Testis (tissue), 3 donors: ENCODE results near the gene SH3D21. TPM values are rescaled to one million over a fixed set of nuclear protein-coding genes. Genes with fewer than 3 reads are reported as not detected.

Experiments used
- DNase-seq: peaks from one replicate; pipeline ENCODE4 v3.0.0-alpha.2; 2019
- H3K27ac ChIP-seq, 2 donors: fragments of 200-600 bp; sonication (generic); one replicate each; pipeline ENCODE4 v1.5.1; 2019
- H3K27me3 ChIP-seq: fragments of 200-600 bp; sonication (generic); one replicate; pipeline ENCODE4 v1.5.1; 2019
- H3K36me3 ChIP-seq: fragments of 200-600 bp; sonication (generic); one replicate; pipeline ENCODE4 v1.5.1; 2017; ENCODE audit warnings: low read depth; ENCODE audit errors: missing control alignments
- H3K4me1 ChIP-seq: fragments of 200-600 bp; sonication (generic); one replicate; pipeline ENCODE4 v1.5.1; 2019
- H3K4me3 ChIP-seq, 2 donors: fragments of 200-600 bp; sonication (generic); one replicate each; pipeline ENCODE4 v1.5.1; 2017 to 2019
- H3K9me3 ChIP-seq: fragments of 200-600 bp; sonication (generic); one replicate; pipeline ENCODE4 v1.5.1; 2017
- CTCF ChIP-seq, 3 experiments: fragments of 450-650 bp in 2 of 3; fragments of 200-600 bp in 1 of 3; sonication (generic) in 1 of 3; IDR thresholded peaks; one replicate each; pipeline ENCODE4 v1.5.1; 2016 to 2019; ENCODE audit warnings: antibody characterized with exemption in 3 of 3, mild to moderate bottlenecking in 2 of 3, moderate library complexity in 1 of 3
- POLR2A ChIP-seq: fragments of 450-650 bp; IDR thresholded peaks from one replicate; pipeline ENCODE4 v1.6.1; 2017; ENCODE audit warnings: antibody characterized with exemption, mild to moderate bottlenecking, moderate library complexity
- WGBS, 2 donors: methylation state at CpG; one replicate each; pipeline ENCODE4 v1.1.5; 2018; 5-methylcytosine and 5-hydroxymethylcytosine counted together
- intact Hi-C: fragments of 100-400 bp; cut with DNase I; formaldehyde crosslinking; loops from one replicate; pipeline ENCODE4 v1.15.1; 2023; ENCODE audit warnings: low total_unique reads
- polyA plus RNA-seq: library from polyadenylated mRNA; stranded (reverse); fragments of 350-450 nt; fragmentation: Illumina TruSeq; extraction: RNeasy Lipid Tissue Mini Kit (QIAGEN cat#74804); gene quantifications from one replicate; pipeline ENCODE4 v1.2.3, GENCODE V29; 2014; ENCODE audit warnings: low read depth, low replicate concordance; ENCODE audit not compliant: insufficient read depth
- total RNA-seq, 2 donors: library from RNA; depleted of rRNA; stranded (reverse); fragments of >200 nt; gene quantifications; one replicate each; pipeline ENCODE4 v1.2.3, GENCODE V29; 2016

Gene SH3D21
- total and polyA plus RNA-seq, 3 donors from 2014 or later, result 6.8 to 14.9 (median 12.8) TPM

- Histone ChIP-seq H3K36me3 (no peaks in the 10 kb centered on the region), H3K4me3 (no peak overlapping the region), H3K9me3 (no peaks in the 10 kb centered on the region), H3K27ac (no peak overlapping the region), H3K4me1 (no peaks in the 10 kb centered on the region), H3K27me3 (no peaks in the 10 kb centered on the region)
- intact Hi-C loops, result no loop called here
- no peak for TF ChIP-seq CTCF (IDR thresholded peaks at IDR 0.05)
- no peak for TF ChIP-seq POLR2A
- peak; percentile 11 for DNase-seq
- WGBS, 2 donors, result 83 to 87% methylated on average over 5 of the region's 5 CpGs
Measured at GRCh38 chr1:36298640-36299039, 7.5 kb upstream of the SH3D21 start.

GRCh38 chr1:36300526-36300925 is 5.6 kb upstream of the SH3D21 start:
- Histone ChIP-seq H3K4me1 (no peaks in the 10 kb centered on the region), H3K4me3 (no peak overlapping the region), H3K27me3 (no peaks in the 10 kb centered on the region), H3K36me3 (no peaks in the 10 kb centered on the region), H3K27ac (peak overlapping the region in 1 of 2 donors; percentile 47), H3K9me3 (no peaks in the 10 kb centered on the region)
- TF ChIP-seq CTCF (IDR thresholded peaks at IDR 0.05) (no peak), POLR2A (no peak)
- intact Hi-C loops, result no loop called here
- WGBS, 2 donors, result 65 to 74% methylated on average over 1 of the region's 1 CpG
- peak; percentile 3 for DNase-seq

GRCh38 chr1:36301220-36301619 is 4.9 kb upstream of the SH3D21 start:
- H3K4me3 ChIP-seq, result no peak overlapping the region
- DNase-seq, result peak; percentile 21
- no peaks in the 10 kb centered on the region for H3K27me3 ChIP-seq
- no peaks in the 10 kb centered on the region for H3K36me3 ChIP-seq
- TF ChIP-seq POLR2A, result no peak
- TF ChIP-seq CTCF (IDR thresholded peaks at IDR 0.05), result no peak
- H3K9me3 ChIP-seq, result no peaks in the 10 kb centered on the region
- peak overlapping the region in 1 of 2 donors; percentile 47 for H3K27ac ChIP-seq
- WGBS, 2 donors, result 66 to 67% methylated on average over 1 of the region's 1 CpG
- intact Hi-C loops, result no loop called here
- H3K4me1 ChIP-seq, result peaks cover 2% of the 10 kb centered on the region

- Histone ChIP-seq H3K36me3 (no peaks in the 10 kb centered on the region), H3K27me3 (no peaks in the 10 kb centered on the region), H3K4me3 (no peak overlapping the region), H3K27ac (no peak overlapping the region), H3K9me3 (no peaks in the 10 kb centered on the region), H3K4me1 (peaks cover 11% of the 10 kb centered on the region)
- intact Hi-C loops, result no loop called here
- no peak for DNase-seq
- 73 to 75% methylated on average over 5 of the region's 5 CpGs for WGBS, 2 donors
- TF ChIP-seq CTCF (IDR thresholded peaks at IDR 0.05), result no peak
- no peak for TF ChIP-seq POLR2A
Measured at GRCh38 chr1:36303244-36303643, 2.9 kb upstream of the SH3D21 start.

- no peaks in the 10 kb centered on the region for H3K36me3 ChIP-seq
- 89 to 92% methylated on average over 23 of the region's 23 CpGs for WGBS, 2 donors
- no peaks in the 10 kb centered on the region for H3K9me3 ChIP-seq
- DNase-seq, result peak; percentile 13
- no peak for TF ChIP-seq POLR2A
- no peak for TF ChIP-seq CTCF (IDR thresholded peaks at IDR 0.05)
- H3K4me1 ChIP-seq, result peaks cover 11% of the 10 kb centered on the region
- H3K27me3 ChIP-seq, result no peaks in the 10 kb centered on the region
- intact Hi-C loops, result no loop called here
- no peak overlapping the region for H3K4me3 ChIP-seq
- no peak overlapping the region for H3K27ac ChIP-seq
Measured at GRCh38 chr1:36303650-36304360, 2.4 kb upstream of the SH3D21 start.
